Fibroblast of lung (primary cell): ENCODE data around the gene PTGDS. TPM values are rescaled to one million over a fixed set of nuclear protein-coding genes. Genes with fewer than 3 reads are reported as not detected.

Experiments used
- DNase-seq, 2 donors: peaks; one replicate each; pipeline versions ENCODE4 v3.0.0 to v3.0.0-alpha.2; 2010; ENCODE audit warnings: low read depth in 2 of 2
- H2AFZ ChIP-seq: 2 replicates; pipeline ENCODE4 v1.5.1; 2012; ENCODE audit warnings: low read length, control low read depth, inconsistent platforms
- H3K27ac ChIP-seq: 2 replicates; pipeline ENCODE4 v1.5.1; 2011; ENCODE audit warnings: low read length, control low read depth; ENCODE audit not compliant: insufficient read depth
- H3K27me3 ChIP-seq: 2 replicates; pipeline ENCODE4 v1.5.1; 2011; ENCODE audit warnings: mild to moderate bottlenecking, low read length; ENCODE audit not compliant: control insufficient read depth, insufficient read depth
- H3K36me3 ChIP-seq: 2 replicates; pipeline ENCODE4 v1.5.1; 2011; ENCODE audit warnings: low read length; ENCODE audit not compliant: control insufficient read depth, insufficient read depth
- H3K4me1 ChIP-seq: 2 replicates; pipeline ENCODE4 v1.5.1; 2011; ENCODE audit warnings: low read length; ENCODE audit not compliant: control insufficient read depth, insufficient read depth; ENCODE audit errors: extremely low read depth
- H3K4me2 ChIP-seq: 2 replicates; pipeline ENCODE4 v1.5.1; 2011; ENCODE audit warnings: low read length, control low read depth; ENCODE audit not compliant: insufficient read depth; ENCODE audit errors: extremely low read depth
- H3K4me3 ChIP-seq, 4 experiments: fragments of 200-600 bp in 1 of 4; sonication (generic) in 1 of 4; replicated peaks in 1 of 4; 2 replicates each; pipeline ENCODE4 v1.5.1; 2011 to 2016; ENCODE audit warnings: low read length in 4 of 4, low read depth in 3 of 4, mild to moderate bottlenecking in 3 of 4, control low read depth in 2 of 4, inconsistent platforms in 1 of 4, mixed read lengths in 1 of 4; ENCODE audit not compliant: insufficient read depth in 1 of 4; ENCODE audit errors: control extremely low read depth in 1 of 4
- H3K79me2 ChIP-seq: 2 replicates; pipeline ENCODE4 v1.5.1; 2012; ENCODE audit warnings: mild to moderate bottlenecking, low read length, inconsistent platforms; ENCODE audit not compliant: control insufficient read depth, insufficient read depth
- H3K9ac ChIP-seq: 2 replicates; pipeline ENCODE4 v1.5.1; 2011; ENCODE audit warnings: mild to moderate bottlenecking, low read length, control low read depth; ENCODE audit not compliant: insufficient read depth
- H3K9me3 ChIP-seq: 2 replicates; pipeline ENCODE4 v1.5.1; 2012; ENCODE audit warnings: low read depth, low read length; ENCODE audit not compliant: control insufficient read depth, insufficient read depth
- H4K20me1 ChIP-seq: 2 replicates; pipeline ENCODE4 v1.5.1; 2011; ENCODE audit warnings: low read length; ENCODE audit not compliant: control insufficient read depth, insufficient read depth; ENCODE audit errors: extremely low read depth
- EZH2 ChIP-seq: IDR thresholded peaks from 2 replicates; pipeline ENCODE4 v1.5.1; 2012; ENCODE audit warnings: low read length, control low read depth, mild to moderate bottlenecking; ENCODE audit errors: missing control alignments
- polyA plus RNA-seq, 2 donors: library from polyadenylated mRNA; depleted of rRNA in 1 of 2; stranded (reverse) in 1 of 2; unstranded in 1 of 2; fragments of >200 nt; gene quantifications; 2 replicates each; pipeline ENCODE4 v1.2.1, GENCODE V29; 2011 to 2012; ENCODE audit warnings: missing spikeins in 1 of 2
- total RNA-seq: library from RNA; depleted of rRNA; stranded (reverse); fragments of >200 nt; gene quantifications from 2 replicates; pipeline ENCODE4 v1.2.1, GENCODE V29; 2014
- TF ChIP-seq, protein P1 (sequence below), 2 donors: IDR thresholded peaks in 1 of 2; conservative IDR thresholded peaks in 1 of 2; 1 replicate in 1 of 2; 2 replicates in 1 of 2; pipeline ENCODE4 v1.5.1; 2011 to 2012; ENCODE audit warnings: low read length in 2 of 2, control low read depth in 1 of 2, inconsistent platforms in 1 of 2, low read depth in 1 of 2, mild to moderate bottlenecking in 1 of 2

Gene PTGDS
- total and polyA plus RNA-seq, 2 donors (not counting 1 experiment from before 2014, with no cell fraction given), result 4.9 to 90.3 TPM

DNA sequence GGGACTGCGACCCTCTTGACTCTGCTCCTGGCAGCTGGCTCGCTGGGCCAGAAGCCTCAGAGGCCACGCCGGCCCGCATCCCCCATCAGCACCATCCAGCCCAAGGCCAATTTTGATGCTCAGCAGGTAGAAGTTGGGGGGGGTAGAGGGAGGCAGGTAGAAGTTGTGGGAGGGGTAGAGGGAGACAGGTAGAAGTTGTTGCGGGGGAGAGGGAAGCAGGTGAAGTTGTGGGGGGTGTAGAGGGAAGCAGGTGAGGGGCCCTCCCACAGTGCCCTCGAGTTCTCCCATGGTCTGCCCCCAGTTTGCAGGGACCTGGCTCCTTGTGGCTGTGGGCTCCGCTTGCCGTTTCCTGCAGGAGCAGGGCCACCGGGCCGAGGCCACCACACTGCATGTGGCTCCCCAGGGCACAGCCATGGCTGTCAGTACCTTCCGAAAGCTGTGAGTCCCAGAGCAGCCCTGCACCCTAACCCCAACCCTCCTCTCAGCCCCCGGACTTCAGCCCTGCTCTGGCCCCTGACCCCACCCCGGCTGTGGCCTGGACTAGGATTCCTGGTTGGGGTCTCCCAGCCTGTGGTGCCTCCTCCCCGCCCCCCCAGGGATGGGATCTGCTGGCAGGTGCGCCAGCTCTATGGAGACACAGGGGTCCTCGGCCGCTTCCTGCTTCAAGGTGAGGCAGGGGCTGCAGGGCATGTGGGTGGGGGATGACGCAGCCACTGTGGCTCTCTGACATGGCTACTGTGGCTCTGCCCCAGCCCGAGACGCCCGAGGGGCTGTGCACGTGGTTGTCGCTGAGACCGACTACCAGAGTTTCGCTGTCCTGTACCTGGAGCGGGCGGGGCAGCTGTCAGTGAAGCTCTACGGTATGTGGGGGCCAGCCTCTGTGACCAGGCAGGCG, 31.7 kb upstream of the PTGDS start:
- Histone ChIP-seq H3K27ac (no peak overlapping the region), H3K4me1 (peaks cover 2% of the 10 kb centered on the region), H3K36me3 (peaks cover 27% of the 10 kb centered on the region), H3K4me3 (no peak overlapping the region), H3K79me2 (peaks cover 22% of the 10 kb centered on the region), H4K20me1 (no peaks in the 10 kb centered on the region), H3K9ac (no peak overlapping the region), H3K9me3 (no peaks in the 10 kb centered on the region), H3K27me3 (no peaks in the 10 kb centered on the region), H3K4me2 (no peak overlapping the region), H2AFZ (no peak overlapping the region)
- no peak for TF ChIP-seq EZH2
- TF ChIP-seq, protein P1, sequence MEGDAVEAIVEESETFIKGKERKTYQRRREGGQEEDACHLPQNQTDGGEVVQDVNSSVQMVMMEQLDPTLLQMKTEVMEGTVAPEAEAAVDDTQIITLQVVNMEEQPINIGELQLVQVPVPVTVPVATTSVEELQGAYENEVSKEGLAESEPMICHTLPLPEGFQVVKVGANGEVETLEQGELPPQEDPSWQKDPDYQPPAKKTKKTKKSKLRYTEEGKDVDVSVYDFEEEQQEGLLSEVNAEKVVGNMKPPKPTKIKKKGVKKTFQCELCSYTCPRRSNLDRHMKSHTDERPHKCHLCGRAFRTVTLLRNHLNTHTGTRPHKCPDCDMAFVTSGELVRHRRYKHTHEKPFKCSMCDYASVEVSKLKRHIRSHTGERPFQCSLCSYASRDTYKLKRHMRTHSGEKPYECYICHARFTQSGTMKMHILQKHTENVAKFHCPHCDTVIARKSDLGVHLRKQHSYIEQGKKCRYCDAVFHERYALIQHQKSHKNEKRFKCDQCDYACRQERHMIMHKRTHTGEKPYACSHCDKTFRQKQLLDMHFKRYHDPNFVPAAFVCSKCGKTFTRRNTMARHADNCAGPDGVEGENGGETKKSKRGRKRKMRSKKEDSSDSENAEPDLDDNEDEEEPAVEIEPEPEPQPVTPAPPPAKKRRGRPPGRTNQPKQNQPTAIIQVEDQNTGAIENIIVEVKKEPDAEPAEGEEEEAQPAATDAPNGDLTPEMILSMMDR (conservative IDR thresholded peaks at IDR 0.05 in 1 of 2, IDR thresholded peaks at IDR 0.05 in 1 of 2; ENCODE audit: low read depth in 1 of 2, low read length in 2 of 2), result no peak
- no peak for DNase-seq

DNA sequence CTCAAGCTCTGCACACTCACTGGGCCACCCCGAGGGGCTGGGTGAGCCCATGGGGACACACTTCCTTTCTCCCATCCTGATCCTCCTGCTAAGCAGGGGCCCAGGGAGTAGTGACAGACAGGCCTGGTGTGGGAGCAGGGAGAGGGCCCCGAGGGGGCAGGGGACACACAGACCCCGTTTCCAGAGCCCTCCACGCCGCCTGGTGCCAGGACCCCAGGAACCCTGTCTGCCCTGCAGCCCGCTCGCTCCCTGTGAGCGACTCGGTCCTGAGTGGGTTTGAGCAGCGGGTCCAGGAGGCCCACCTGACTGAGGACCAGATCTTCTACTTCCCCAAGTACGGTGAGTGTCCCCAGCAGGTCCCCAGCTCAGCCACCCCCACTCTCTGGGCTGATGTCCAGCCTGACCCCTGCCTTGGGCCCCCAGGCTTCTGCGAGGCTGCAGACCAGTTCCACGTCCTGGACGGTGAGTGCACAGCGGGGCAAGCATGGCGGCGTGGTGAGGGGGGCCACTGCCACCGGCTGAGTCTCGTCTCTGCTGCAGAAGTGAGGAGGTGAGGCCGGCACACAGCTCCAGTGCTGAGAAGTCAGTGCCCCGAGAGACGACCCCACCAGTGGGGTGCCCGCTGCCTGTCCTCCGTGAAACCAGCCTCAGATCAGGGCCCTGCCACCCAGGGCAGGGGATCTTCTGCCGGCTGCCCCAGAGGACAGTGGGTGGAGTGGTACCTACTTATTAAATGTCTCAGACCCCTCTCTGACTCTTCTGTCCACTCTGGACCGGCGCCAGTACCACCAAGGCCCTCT, 30.9 kb upstream of the PTGDS start:
- no peak overlapping the region for H3K9ac ChIP-seq
- TF ChIP-seq, protein P1 (conservative IDR thresholded peaks at IDR 0.05 in 1 of 2, IDR thresholded peaks at IDR 0.05 in 1 of 2; ENCODE audit: low read depth in 1 of 2, low read length in 2 of 2), result no peak
- no peak for TF ChIP-seq EZH2
- H3K4me3 ChIP-seq, result no peak overlapping the region
- DNase-seq, result no peak
- H3K79me2 ChIP-seq, result peaks cover 20% of the 10 kb centered on the region
- H3K27me3 ChIP-seq, result no peaks in the 10 kb centered on the region
- peaks cover 18% of the 10 kb centered on the region for H3K36me3 ChIP-seq
- H3K4me1 ChIP-seq, result peaks cover 2% of the 10 kb centered on the region
- no peaks in the 10 kb centered on the region for H3K9me3 ChIP-seq
- H2AFZ ChIP-seq, result no peak overlapping the region
- H3K4me2 ChIP-seq, result no peak overlapping the region
- H3K27ac ChIP-seq, result no peak overlapping the region
- H4K20me1 ChIP-seq, result no peaks in the 10 kb centered on the region
